Islet precursor cell (in vitro differentiated cells): ENCODE results near the gene RNFT2.
"Not testable (repeated sequence)": the region's sequence is repeated elsewhere in the genome, so short reads cannot be mapped to it uniquely, and the experiment has no call there.

Source experiments
- DNase-seq: peaks from one replicate; pipeline ENCODE4 v3.0.0-alpha.2; 2018

RNFT2 gene

DNA sequence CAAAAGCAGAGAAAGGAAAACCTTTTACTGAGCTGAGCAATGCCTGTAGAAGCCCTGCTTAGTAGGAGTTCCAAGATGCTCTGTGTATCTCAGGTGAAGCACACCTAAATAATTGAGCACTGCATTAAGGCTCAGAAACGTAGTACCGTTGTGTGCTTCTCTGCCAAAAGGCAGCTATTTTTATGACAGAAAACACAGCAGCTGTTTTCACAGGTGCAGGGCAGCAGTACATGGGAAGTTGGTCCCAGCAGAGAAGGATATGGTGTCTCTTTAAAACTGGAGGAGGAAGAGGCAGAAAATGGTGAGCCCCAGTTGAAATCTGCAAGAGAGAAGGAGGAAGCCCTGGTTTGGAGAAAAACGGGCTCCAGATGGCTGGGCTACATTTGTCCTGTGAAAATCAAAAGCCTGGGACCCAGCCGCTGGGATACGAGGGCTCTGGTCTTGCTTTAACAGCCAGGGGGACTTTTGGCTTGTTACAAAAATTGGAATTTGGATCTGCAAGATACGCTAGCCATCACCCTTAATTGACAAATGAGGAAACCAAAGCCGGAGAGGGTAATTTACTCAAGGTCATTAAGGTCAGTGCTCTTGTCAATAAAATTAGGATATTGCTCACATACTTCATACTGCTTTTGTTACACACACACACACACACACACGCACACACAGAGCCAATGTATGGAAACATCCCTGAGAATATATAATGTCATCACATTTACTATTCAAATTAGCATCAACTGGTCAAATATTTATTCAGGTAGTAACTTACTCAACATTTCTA, 27.6 kb upstream of the RNFT2 start:
- DNase-seq = peak; percentile 46

DNA sequence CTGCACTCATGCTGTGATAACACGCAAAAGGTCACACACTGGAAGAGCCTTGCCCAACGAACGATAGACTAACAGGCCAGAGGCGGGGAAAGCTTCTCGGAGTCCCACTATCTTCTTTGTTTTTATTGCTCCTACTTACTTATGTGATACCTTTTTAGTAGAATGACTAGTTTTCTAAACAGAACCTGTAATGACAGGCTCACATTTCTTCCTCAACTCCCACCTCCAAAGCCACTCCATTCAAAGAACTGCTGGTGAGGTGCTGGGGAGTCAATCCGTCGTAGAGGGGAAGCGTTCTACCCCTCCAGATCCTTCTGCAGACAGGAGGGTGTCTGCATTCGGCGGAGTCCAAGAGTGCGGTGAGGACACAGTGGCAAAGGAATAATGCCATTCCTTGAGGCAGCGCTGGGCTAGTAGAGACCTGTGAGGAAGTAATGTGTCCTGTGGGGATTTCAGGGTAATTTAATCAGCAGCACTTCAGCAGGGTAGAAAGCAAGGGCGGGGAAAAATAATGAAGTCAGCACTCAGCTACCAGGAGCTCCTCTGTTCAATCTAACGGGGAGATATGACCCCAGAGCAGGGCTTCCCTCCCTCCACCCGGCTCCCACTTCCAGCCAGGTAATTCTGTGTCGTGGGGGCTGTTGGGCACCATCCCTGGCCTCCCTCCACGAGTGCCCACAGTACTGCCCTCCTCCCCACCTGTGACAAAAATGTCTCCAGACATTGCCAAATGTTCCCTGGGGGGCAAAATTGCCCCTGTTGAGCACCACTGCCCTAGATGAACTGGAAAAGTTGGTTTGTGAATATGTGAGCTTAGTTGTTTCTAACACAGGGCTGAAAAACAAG, 25.4 kb upstream of the RNFT2 start:
- DNase-seq = peak; percentile 53

DNA sequence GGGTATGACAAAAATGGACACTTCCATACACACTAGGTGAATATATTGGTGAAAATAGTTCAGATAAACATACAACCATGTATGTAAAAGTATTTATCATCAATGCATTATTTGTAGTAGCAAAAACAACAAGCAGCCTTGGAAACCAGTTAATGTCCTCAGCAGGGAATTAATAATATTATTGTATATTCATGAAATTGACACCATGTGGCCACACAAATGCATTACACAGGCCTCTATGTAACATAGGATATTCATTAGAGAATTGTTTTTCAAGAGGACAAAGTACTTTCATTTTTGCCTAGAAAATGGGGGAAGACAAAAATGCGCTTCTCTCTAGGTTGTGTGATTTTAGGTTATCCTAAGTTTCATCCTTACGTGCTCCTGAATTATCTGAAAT, 24.6 kb upstream of the RNFT2 start:
- DNase-seq = no peak

DNA sequence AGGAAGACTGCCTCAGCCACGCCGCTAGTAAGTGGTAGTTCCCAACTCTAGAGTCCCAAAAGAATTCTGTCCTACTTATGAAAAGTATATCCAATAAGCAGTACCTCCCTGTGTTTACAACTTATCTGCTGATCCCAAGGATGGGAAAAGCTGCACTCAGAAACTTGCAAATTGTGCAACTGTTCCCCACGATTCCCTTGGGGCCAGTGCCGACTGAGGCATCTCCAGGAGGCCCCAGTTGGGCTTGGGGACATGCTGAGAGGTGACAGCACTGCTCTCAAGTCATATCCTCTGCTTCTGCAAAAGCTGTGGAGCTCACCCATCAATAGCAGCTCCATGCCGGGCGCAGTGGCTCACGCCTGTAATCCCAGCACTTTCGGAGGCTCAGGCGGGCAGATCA, 23.9 kb upstream of the RNFT2 start:
- DNase-seq = peak; percentile 51

DNA sequence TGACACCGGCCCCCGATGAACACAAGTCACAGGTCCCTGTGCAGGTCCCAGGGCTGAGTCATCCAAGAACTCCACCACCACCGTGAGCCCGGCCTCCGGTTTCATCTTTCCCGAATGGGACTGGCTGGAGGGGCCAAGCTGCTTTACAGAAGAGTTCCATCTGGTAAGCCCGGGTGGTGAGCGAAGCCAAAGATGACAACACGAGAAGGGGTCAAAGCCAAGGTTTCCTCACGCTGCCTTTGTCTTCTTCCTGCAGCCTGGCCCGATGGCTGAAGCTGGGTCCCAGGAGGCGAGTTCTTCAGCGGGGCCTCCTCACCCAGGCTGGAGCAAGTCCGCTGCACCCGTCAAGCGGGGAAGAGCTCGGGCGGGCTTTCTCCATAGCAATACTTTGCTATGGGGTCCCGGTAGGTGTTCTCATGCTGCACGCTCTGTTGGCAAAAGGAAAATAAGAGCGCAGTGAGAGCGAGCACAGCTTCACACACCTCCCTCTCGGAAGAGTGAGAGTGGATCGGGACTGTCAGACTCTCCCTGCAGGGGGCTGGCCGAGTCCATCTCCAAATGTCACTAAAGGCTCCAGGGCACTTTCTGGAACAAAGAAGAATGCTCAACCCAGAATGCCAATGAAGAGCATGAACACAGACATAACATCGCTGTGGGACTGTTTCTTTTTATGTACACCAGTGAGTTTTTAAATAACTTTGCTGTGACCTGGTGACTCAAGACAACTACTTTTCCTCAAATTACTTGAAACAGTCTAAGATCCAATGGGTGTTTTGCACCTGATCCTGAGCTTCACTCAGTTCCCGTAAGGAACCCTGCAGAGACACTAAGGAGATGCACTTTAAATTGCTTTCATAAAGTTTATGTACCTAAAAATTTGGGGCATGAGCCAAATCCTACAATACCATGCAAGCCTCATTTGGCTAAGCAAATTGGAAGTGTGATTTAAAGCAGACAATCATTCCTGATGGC, 20.4 kb upstream of the RNFT2 start:
- DNase-seq = peak; percentile 63

DNA sequence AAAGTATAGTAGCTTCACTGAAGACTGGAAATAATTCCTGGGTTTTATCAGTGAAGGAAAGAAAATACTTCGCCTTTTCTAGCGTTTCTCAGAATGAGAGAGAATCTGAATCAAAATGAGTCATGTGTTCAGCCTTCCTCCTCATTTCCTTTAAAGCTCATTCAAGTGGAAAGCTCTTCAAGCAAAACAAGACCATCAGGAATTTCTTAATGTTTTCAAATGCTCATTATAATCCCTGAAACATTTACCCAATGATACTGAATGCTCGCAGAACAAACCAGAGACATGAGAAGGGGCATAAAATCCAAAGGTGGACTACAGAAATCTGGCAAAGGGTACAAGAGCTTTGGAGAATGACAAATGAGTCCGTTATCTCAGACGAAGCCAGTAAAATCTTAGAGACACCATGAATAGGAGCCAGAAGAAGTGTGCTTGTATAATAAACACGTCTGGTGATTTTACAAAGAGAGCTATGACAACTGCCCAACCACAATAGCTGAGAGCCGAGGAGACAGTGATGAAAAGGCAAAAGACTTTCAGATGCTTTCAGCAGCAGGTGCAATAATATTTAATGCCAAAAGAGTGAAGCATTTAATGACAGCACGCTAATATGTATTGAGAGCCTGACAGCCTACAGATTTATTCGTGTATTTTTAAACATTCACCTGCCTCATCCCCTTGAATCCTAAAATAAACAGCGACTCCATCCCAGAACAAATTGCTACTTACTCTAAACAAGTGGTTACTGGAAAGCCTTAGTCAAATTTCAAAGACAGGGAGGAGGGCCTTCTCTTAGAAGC, 19.3 kb upstream of the RNFT2 start:
- no peak for DNase-seq

DNA sequence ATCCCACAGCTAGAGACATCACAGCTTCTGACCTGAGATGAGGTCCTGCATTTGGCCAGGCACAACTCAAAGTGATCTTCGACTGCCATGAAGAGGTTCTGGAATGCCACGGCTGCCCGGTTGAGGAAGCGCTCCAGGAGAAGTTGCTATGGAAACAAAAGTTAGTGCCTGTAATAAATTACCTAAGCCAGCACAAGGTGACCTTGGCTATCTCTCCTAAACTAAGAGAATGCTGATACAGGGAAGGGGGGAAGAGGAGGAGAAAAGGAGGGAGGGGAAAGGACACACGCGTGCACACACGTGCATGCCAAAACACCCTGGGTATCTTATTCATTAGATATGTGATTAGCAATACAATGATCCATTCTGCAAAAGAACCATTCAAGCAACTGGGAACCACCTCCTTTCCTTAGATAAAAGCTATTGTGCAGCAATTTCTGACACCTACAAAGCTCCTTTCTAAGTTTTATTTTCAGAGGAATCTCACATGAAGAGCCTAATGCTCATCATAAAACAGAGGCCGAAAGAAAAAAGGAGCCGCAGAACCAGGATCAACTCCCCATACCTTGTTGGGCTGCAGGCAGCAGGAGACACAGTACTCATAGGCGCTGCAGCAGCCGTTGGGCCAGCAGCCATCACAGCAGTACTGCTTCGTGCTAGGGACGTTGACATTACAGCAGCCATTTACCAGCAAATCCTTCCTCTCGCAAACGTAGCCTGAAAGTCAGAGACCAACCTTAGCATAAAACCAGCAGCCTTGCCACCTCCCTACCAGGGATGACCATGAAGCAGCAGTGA, 18.2 kb upstream of the RNFT2 start:
- no peak for DNase-seq

DNA sequence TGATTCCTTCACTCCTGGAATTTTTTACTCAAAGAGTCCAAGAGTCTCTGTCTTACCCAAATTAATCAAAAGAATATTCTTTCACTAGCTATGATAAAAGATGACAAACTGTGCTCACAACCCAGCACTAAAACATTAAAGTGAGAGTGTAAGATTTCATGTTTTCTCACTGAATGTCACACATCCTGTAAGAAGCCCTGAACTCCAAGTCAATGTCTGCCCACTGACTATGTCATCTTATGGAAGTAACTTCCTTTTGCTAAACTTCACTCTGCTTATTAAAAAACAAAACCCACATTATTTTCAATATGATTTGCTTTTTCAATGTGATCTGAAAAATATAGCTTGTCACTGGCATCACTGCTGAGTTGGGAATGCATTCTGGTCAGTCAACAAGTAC, 15.9 kb upstream of the RNFT2 start:
- DNase-seq = no peak

DNA sequence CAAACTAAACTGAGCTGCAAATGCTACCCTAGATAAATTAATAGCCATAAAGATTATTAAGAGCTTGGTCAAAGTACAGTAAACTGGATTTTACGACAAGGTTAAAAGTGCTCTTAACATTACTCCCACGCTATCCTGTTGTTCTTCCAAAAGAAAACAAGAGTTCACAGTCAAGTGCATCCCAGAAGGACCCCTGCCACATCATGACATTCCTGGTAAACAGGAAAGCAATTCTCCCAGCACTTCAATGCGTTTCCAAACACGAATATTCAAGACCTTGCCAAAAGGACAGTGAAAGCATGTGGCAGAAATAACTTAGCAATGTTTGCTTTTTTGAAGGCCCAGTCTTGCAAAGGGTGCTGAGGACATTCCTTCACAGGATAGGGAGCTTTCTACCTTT, 11.4 kb upstream of the RNFT2 start:
- no peak for DNase-seq

DNA sequence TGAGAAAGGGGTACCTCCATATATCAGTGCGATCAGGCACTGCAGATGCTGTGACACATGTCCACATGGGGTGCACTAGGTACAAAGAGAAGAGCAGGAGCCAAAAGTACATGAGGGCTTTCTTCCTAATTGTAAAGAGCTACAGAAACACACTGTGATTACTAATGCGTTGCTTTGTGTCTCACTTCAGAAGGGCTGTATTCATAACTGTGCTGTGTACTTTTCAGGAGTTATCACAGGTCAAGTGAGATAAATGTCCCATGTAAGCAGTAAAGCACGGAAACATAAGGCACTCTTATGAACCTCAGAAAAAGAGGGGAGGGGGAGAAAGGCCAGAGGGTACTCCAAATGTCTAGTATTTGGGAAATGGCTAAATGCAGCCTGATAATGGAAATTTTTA, 10.9 kb upstream of the RNFT2 start:
- no peak for DNase-seq

DNA sequence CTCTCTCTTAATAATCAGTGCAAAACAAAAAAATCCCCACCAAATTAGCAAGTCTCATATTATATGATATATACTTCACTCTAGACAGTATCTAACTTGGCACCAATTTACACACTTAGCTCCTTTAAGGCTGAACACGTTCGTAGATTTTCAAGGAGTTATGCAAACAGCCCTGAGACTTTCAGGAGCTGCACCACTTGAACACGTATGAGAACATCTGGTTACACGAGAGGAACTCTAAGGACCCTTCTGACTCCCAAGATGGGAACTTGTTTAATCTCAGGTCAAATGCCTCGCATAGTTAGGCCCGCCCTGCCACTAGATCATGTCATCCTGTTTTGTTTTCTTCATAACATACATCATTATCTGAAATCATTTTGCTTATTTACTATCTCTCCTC, 10.2 kb upstream of the RNFT2 start:
- DNase-seq = no peak

DNA sequence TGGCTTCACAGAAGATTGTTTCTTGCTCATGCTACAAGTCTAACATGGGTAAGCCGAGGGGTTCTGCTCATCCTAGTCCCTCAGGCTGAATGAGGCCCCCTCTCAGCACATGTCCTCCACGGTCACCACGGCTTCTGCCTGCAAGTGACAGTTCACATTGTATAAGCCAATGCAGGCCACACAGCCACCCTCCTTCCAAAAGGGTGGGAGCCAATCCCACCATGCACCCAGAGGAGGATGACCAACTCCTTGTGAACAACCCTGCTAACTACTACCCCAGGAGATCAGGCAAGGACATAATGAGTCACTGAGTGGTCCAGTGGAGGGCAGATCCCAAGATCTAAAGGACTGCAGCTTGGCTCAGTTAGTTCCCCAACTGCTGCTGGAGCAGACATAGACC, 6.3 kb upstream of the RNFT2 start:
- DNase-seq = peak; percentile 48

DNA sequence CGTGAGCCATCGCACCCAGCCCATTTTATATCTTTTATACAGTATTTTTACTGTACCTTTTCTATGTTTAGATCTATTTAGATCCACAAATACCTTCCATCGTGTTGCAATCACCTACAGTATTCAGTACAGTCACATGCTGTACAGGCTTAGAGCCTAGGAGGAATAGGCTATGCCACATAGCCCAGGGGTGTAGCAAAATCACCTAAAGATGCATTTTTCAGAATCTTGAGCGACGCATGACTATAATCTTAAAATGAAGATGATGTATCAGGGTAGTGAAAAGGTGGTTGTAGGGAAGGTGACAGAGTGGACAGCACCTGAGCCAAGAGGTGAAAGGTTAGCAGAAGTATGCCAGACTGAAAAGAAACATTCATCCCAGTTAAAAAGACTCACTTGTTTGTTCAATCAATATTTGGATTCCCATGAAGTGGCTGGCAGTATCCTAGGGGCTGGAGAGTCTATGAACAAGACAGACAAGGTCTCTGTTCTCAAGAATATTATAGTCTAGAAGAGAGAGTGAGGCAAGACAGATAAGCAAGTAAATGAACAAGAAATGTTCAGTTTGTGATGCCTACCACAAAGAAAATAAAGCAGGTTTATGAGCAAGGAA, 3.9 kb upstream of the RNFT2 start:
- peak; percentile 13 for DNase-seq

DNA sequence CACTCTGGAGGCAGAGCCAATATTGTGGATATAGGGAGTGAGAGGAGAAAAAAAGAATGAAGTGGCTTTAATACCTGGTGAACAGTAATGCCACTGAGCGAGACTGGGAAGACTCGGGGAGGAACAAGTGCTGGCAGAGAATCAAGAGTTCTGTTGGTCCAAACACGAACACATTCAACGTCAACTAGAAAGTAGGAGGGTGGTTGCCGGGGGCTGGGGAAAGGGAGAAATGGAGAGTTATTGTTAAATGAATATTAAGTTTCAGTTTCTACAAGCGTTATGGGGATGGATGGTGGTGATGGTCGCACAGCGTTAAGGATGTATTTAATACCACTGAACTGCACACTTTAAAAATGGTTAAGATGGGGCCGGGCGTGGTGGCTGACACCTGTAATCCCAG, 3.0 kb upstream of the RNFT2 start:
- peak; percentile 32 for DNase-seq

DNA sequence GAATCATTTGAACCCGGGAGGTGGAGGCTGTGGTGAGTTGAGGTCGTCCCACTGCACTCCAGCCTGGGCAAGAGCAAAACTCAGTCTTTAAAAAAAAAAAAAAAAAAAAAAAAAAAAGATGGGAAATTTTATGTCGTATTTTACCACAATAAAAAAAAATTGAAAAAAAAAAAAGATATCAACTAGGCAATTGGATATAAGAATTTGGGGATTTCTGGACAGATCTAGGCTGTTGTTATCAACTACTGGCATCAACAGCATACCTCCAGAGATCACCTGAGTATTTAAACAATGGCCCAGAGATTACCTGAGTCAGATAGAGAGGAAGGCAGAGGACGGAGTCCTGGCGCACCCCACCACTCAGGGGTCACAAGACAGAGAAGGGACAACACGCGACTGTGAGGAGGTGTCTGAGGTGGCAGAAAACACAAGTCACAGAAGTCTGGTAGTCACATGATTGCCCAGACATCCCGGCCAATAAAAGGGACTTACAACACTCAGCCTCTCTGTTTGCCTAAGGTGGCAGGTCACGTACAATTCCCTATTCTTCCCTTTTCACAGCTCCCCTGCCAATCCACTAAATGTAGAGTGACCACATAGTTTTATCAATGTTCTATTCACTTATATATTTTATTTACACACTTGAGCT, 2.0 kb upstream of the RNFT2 start:
- DNase-seq = peak; percentile 84

DNA sequence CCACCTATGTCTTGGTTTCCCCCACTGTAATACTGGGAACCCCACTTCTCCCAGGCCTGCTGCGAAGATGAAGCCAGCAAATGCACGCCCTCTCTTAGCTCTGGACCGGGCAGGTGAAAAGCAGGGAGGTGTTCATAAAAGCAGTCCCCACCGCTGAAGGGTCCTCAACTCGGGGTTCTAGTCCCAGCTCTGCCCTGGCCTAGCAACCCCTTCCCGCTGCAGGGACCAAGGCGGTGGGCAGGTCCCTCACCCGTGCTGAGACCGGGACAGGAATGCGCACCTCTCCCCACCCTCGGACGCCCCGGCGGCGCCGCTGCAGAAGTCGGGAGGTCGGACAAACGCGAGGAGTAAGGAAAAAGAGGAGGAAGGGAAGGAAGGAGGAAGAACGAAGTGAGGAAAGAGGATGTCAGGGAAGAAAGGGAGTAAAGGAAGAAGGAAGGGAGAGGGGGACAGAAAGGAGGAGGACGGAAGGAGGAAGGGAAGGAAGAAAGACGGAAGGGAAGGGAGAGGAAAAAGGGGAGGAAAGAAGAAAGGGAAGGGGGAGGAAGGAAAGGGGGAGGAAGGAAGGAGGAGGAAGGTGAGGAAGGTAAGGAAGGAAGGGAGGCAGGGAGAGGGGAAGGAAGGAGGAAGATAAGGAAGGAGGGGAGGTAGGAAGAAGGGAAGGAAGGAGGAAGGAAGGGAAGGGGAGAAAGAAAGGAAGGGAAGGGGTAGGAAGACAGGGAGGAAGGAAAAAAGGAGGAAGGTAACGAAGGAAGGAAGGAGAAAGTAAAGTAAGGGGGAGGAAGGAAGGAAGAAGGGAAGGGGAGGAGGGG, 947 bp upstream of the RNFT2 start:
- peak; percentile 74 for DNase-seq

DNA sequence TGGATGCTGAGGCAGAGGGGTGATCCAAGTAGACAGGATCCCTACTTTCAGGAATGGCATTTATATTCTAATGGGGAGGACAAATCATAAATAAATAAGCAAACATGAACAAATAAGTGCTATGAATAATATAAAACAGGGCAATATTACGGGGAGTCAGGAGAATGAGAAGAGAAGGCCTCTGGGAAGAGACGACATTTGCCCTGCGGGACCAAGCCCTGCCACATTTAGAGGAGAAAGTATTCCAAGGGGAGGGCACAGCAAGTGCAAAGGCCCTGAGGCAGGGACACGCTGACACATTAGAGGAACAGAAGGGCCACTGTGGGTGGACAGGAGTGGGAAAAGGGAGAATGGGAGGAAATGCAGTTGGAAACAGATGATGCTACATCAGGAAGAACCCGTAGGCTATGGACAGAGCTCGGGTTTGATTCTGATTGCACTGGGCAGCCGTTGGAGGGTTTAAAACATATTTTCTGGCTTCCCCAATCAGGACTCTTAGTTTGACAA, 1.3 kb downstream of the RNFT2 start:
- DNase-seq = no peak

DNA sequence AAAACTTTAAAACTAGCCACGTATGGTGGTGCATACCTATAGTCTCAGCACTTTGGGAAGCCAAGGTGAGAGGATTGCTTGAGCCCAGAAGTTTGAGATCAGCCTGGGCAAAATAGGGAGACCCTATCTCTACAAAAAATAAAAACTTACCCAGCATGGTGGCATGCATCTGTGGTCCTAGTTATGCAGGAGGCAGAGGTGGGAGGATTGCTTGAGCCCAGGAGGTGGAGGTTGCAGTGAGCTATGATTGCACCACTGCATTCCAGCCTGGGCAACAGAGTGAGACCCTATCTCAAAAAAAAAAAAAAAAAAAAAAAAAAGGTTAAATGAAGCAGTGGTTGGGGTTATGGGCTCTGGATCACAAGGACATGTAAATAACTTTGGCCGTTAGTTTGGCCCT, 4.7 kb downstream of the RNFT2 start:
- not testable (repeated sequence) for DNase-seq

DNA sequence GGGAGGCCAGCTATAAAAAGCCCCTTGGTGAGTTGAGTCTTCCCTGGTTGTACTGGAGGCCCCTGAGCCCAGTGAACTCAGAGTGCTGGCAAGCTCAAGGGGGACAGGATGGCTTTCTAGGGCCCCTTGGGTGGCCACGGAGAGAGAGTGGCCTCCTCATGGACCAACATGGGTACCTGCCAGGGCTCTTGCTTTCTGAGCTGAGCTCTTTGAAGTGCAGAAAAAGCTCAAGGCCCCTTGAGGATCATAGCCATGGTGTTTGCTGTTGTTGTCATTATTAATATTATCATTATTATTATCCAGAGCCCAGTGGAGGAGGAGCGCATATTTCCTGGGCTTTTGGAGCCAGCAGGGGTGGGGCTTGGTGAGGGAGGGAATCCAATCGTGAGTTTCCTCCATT, 6.7 kb downstream of the RNFT2 start:
- no peak for DNase-seq
